RCC 7860 (cell line): Measurements from ENCODE around the gene IKZF1.
A peak's percentile ranks its signal among the peaks of the same experiment; 100 is the strongest.

Experiments
- DNase-seq: peaks from one replicate; pipeline ENCODE4 v3.0.0-alpha.2; 2015; ENCODE audit warnings: low spot score
- FAIRE-seq: peaks from 2 replicates; lab custom pipeline; 2012; peaks lifted over from hg19 to GRCh38; lab: Jason Lieb, UNC

IKZF1 gene

GRCh38 chr7:50399635-50400034 is 95.1 kb downstream of the IKZF1 start:
- FAIRE-seq (no peak), DNase-seq (no peak)

- FAIRE-seq (no peak), DNase-seq (no peak)
Measured at GRCh38 chr7:50400114-50400513, 95.6 kb downstream of the IKZF1 start.

- FAIRE-seq = no peak
Measured at GRCh38 chr7:50404392-50404791, 99.9 kb downstream of the IKZF1 start.

GRCh38 chr7:50405221-50405620 is 100.7 kb downstream of the IKZF1 start:
- DNase-seq (no peak), FAIRE-seq (no peak)

More at GRCh38 chr7:50404392-50404791, 99.9 kb downstream of the IKZF1 start:
- no peak for DNase-seq

- no peak for FAIRE-seq
Measured at GRCh38 chr7:50406935-50407334, 102.4 kb downstream of the IKZF1 start.

GRCh38 chr7:50409856-50410745 is 105.6 kb downstream of the IKZF1 start:
- FAIRE-seq (no peak), DNase-seq (no peak)

More at GRCh38 chr7:50406935-50407334, 102.4 kb downstream of the IKZF1 start:
- DNase-seq = no peak

- DNase-seq (no peak), FAIRE-seq (no peak)
Measured at GRCh38 chr7:50411332-50411731, 106.8 kb downstream of the IKZF1 start.

- DNase-seq = no peak
- FAIRE-seq = no peak
Measured at GRCh38 chr7:50412973-50413372, 108.5 kb downstream of the IKZF1 start.

GRCh38 chr7:50413561-50413960 is 109.0 kb downstream of the IKZF1 start:
- no peak for DNase-seq
- no peak for FAIRE-seq

GRCh38 chr7:50415844-50416364 is 111.4 kb downstream of the IKZF1 start:
- no peak for FAIRE-seq
- DNase-seq = no peak

- no peak for FAIRE-seq
- no peak for DNase-seq
Measured at GRCh38 chr7:50416527-50417182, 112.1 kb downstream of the IKZF1 start.

- FAIRE-seq (peak; percentile 66), DNase-seq (peak; percentile 68)
Measured at GRCh38 chr7:50418086-50418515, 113.6 kb downstream of the IKZF1 start.

GRCh38 chr7:50418526-50419290 is 114.2 kb downstream of the IKZF1 start:
- DNase-seq (no peak), FAIRE-seq (no peak)

GRCh38 chr7:50421043-50421442 is 116.5 kb downstream of the IKZF1 start:
- FAIRE-seq = no peak
- no peak for DNase-seq

- DNase-seq = no peak
- no peak for FAIRE-seq
Measured at GRCh38 chr7:50422858-50423257, 118.3 kb downstream of the IKZF1 start.

- DNase-seq = no peak
- no peak for FAIRE-seq
Measured at GRCh38 chr7:50423860-50424259, 119.3 kb downstream of the IKZF1 start.

- no peak for FAIRE-seq
Measured at GRCh38 chr7:50425318-50425717, 120.8 kb downstream of the IKZF1 start.

GRCh38 chr7:50426280-50427045 is 121.9 kb downstream of the IKZF1 start:
- no peak for FAIRE-seq

More at GRCh38 chr7:50425318-50425717, 120.8 kb downstream of the IKZF1 start:
- DNase-seq = no peak

GRCh38 chr7:50427518-50427917 is 123.0 kb downstream of the IKZF1 start:
- FAIRE-seq (no peak), DNase-seq (no peak)

More at GRCh38 chr7:50426280-50427045, 121.9 kb downstream of the IKZF1 start:
- DNase-seq = no peak

- FAIRE-seq = no peak
- DNase-seq = no peak
Measured at GRCh38 chr7:50428911-50429310, 124.4 kb downstream of the IKZF1 start.
